ENCODE results near the gene TMEM179. TPM values are rescaled to one million over a fixed set of nuclear protein-coding genes. Genes with fewer than 3 reads are reported as not detected.

The TMEM179 gene
- total and polyA plus RNA-seq, 2 of the 13 experiments (the other 11 are each of a cell fraction or from before 2014, with no cell fraction given), result not detected

GRCh38 chr14:104654119-104654518 lies 49.5 kb upstream of the TMEM179 start (continued):
- peak; percentile 82 for TF ChIP-seq NR2F6 (IDR thresholded peaks at IDR 0.05)
- TF ChIP-seq NR2F6 (CRISPR knock-in tag; IDR thresholded peaks at IDR 0.05), result peak; percentile 91
- TF ChIP-seq PRPF4 (IDR thresholded peaks at IDR 0.05; ENCODE audit: low read depth, low read length, poor library complexity, severe bottlenecking), result no peak
- no peak for TF ChIP-seq IKZF4 (CRISPR knock-in tag; IDR thresholded peaks at IDR 0.05; ENCODE audit: borderline replicate concordance, low read depth, not compliant biosample characterization)
- peak; percentile 38; the same call in 1 of the 2 replicates for TF ChIP-seq NR2C2 (CRISPR knock-in tag; IDR thresholded peaks at IDR 0.05; ENCODE audit: borderline replicate concordance)
- no peak for TF ChIP-seq AFF4 (CRISPR knock-in tag; IDR thresholded peaks at IDR 0.05)
- TF ChIP-seq ZNF530 (CRISPR knock-in tag; IDR thresholded peaks at IDR 0.05; ENCODE audit: low read depth), result no peak
- no peak for TF ChIP-seq ZFAT (CRISPR knock-in tag; conservative IDR thresholded peaks at IDR 0.05)
- no peak for TF ChIP-seq ZNF766 (CRISPR knock-in tag; IDR thresholded peaks at IDR 0.05; ENCODE audit: borderline replicate concordance)
- no peak for TF ChIP-seq KMT2B (CRISPR knock-in tag; IDR thresholded peaks at IDR 0.05)
- TF ChIP-seq MIER3 (CRISPR knock-in tag; IDR thresholded peaks at IDR 0.05; ENCODE audit: borderline replicate concordance), result peak; percentile 65; the same call in 1 of the 2 replicates
- TF ChIP-seq ZNF33A (CRISPR knock-in tag; IDR thresholded peaks at IDR 0.05; ENCODE audit: borderline replicate concordance), result no peak
- peak; percentile 87; the same call in 1 of the 2 replicates for TF ChIP-seq ERF (CRISPR knock-in tag; IDR thresholded peaks at IDR 0.05)
- no peak for TF ChIP-seq RFXANK (CRISPR knock-in tag; IDR thresholded peaks at IDR 0.05)
- no peak for TF ChIP-seq NFKB2 (CRISPR knock-in tag; IDR thresholded peaks at IDR 0.05; ENCODE audit: borderline replicate concordance)
- no peak; the same call in 1 of the 2 replicates for TF ChIP-seq KAT7 (CRISPR knock-in tag; IDR thresholded peaks at IDR 0.05; ENCODE audit: borderline replicate concordance)
- no peak for TF ChIP-seq BRD4 (CRISPR knock-in tag; IDR thresholded peaks at IDR 0.05)
- no peak for TF ChIP-seq MLXIP (CRISPR knock-in tag; IDR thresholded peaks at IDR 0.05; ENCODE audit: borderline replicate concordance)
- TF ChIP-seq ZNF12 (CRISPR knock-in tag; IDR thresholded peaks at IDR 0.05), result 0 out of 2 replicates have a peak, but pooled peaks have one; percentile 50
- TF ChIP-seq ATF1 (CRISPR knock-in tag; IDR thresholded peaks at IDR 0.05), result no peak
- no peak for TF ChIP-seq HINFP (CRISPR knock-in tag; IDR thresholded peaks at IDR 0.05; ENCODE audit: low read depth)
- TF ChIP-seq CHD4 (IDR thresholded peaks at IDR 0.05; ENCODE audit: borderline replicate concordance, low read length), result no peak
- TF ChIP-seq ZNF124 (CRISPR knock-in tag; IDR thresholded peaks at IDR 0.05), result no peak
- peak; percentile 44; the same call in 1 of the 2 replicates for TF ChIP-seq YEATS2 (CRISPR knock-in tag; IDR thresholded peaks at IDR 0.05; ENCODE audit: borderline replicate concordance)
- TF ChIP-seq NFRKB (IDR thresholded peaks at IDR 0.05), result no peak

All from HepG2 (cell line).